ENCODE results near the gene LCAT. TPM values are rescaled to one million over a fixed set of nuclear protein-coding genes. Genes with fewer than 3 reads are reported as not detected.

Gene LCAT
- total RNA-seq, 1 experiment from 2014 or later, result 14.0 TPM

GRCh38 chr16:67942200-67942509 lies 1.8 kb downstream of the LCAT start:
- ChIA-PET CTCF (interaction anchor here (1.0 kb wide), 2 partner anchors 18 to 46 kb away, joined by 3 read pairs; no protein-coding TSS in a partner anchor), POLR2A (no interaction called here)
- H3K36me3 ChIP-seq (ENCODE audit: control insufficient read depth, insufficient read depth, low read length), result no peaks in the 10 kb centered on the region
- H3K27me3 ChIP-seq (ENCODE audit: control insufficient read depth, insufficient read depth, low read length), result no peaks in the 10 kb centered on the region
- in situ Hi-C loops (cut with HindIII; ENCODE audit: low pct_unique_long_range_greater_than_20kb, low sequenced_read_pairs) (no loop called here), intact Hi-C loops (cut with micrococcal nuclease; ENCODE audit: unreplicated experiment) (no loop called here)
- no peak overlapping the region for H3K4me3 ChIP-seq (ENCODE audit: low read depth in 2 of 2, low read length in 2 of 2)
- H3K9me3 ChIP-seq (ENCODE audit: control insufficient read depth, insufficient read depth, low read depth, low read length), result no peaks in the 10 kb centered on the region
- ATAC-seq (peak; percentile 78), DNase-seq (ENCODE audit: low read depth, low spot score) (no peak)
- BruUV-seq (replicated peaks), result no TSS peak
- no peak overlapping the region for H3K27ac ChIP-seq (ENCODE audit: low read length)
- TF ChIP-seq TCF7L2 (IDR thresholded peaks at IDR 0.05; ENCODE audit: low read depth, low read length) (no peak), POLR2AphosphoS5 (IDR thresholded peaks at IDR 0.05; ENCODE audit: low read depth, low read length) (no peak), SIN3A (IDR thresholded peaks at IDR 0.05; ENCODE audit: borderline replicate concordance, insufficient read depth, low read depth, low read length) (no peak), REST (IDR thresholded peaks at IDR 0.05; ENCODE audit: insufficient read depth in 1 of 2, low read depth in 2 of 2, low read length in 1 of 2) (no peak), CTCF (IDR thresholded peaks at IDR 0.05) (peak; percentile 86)
- H3K4me1 ChIP-seq (ENCODE audit: control insufficient read depth, insufficient read depth, low read length), result peaks cover 2% of the 10 kb centered on the region; the same call in 1 of the 2 replicates

- CTCF ChIA-PET, result interaction anchor here (1.0 kb wide), 1 partner anchor 19 kb away, joined by 3 read pairs; no protein-coding TSS in a partner anchor
- POLR2A ChIA-PET, result no interaction called here
- TF ChIP-seq POLR2AphosphoS5 (IDR thresholded peaks at IDR 0.05; ENCODE audit: low read depth, low read length) (no peak), CTCF (IDR thresholded peaks at IDR 0.05) (no peak), TCF7L2 (IDR thresholded peaks at IDR 0.05; ENCODE audit: low read depth, low read length) (no peak), SIN3A (IDR thresholded peaks at IDR 0.05; ENCODE audit: borderline replicate concordance, insufficient read depth, low read depth, low read length) (no peak), REST (IDR thresholded peaks at IDR 0.05; ENCODE audit: insufficient read depth in 1 of 2, low read depth in 2 of 2, low read length in 1 of 2) (no peak)
- Histone ChIP-seq H3K27me3 (ENCODE audit: control insufficient read depth, insufficient read depth, low read length) (no peaks in the 10 kb centered on the region), H3K27ac (ENCODE audit: low read length) (no peak overlapping the region), H3K9me3 (ENCODE audit: control insufficient read depth, insufficient read depth, low read depth, low read length) (no peaks in the 10 kb centered on the region), H3K36me3 (ENCODE audit: control insufficient read depth, insufficient read depth, low read length) (peaks cover under 1% of the 10 kb centered on the region; the same call in 1 of the 2 replicates), H3K4me1 (ENCODE audit: control insufficient read depth, insufficient read depth, low read length) (peaks cover 4% of the 10 kb centered on the region; the same call in 1 of the 2 replicates), H3K4me3 (ENCODE audit: low read depth in 2 of 2, low read length in 2 of 2) (no peak overlapping the region)
- in situ Hi-C loops (cut with HindIII; ENCODE audit: low pct_unique_long_range_greater_than_20kb, low sequenced_read_pairs), result no loop called here
- ATAC-seq (peak; percentile 4; the same call in 1 of the 2 replicates), DNase-seq (ENCODE audit: low read depth, low spot score) (no peak)
- intact Hi-C loops (cut with micrococcal nuclease; ENCODE audit: unreplicated experiment), result no loop called here
- BruUV-seq (replicated peaks), result no TSS peak
These were observed 2.3 kb downstream of the LCAT start for GRCh38 chr16:67941469-67942199.
